Measurements from ENCODE around the gene FOXP1.

- TF ChIP-seq CTCF (IDR thresholded peaks at IDR 0.05; ENCODE audit: low read length) (no peak), EZH2 (IDR thresholded peaks at IDR 0.05; ENCODE audit: borderline replicate concordance, low read length) (no peak)
These were observed 227.3 kb downstream of the FOXP1 start for GRCh38 chr3:71356265-71356664.
